Muscle layer of colon (tissue), 2 donors: ENCODE results near the gene SLC2A9.
"Not testable (repeated sequence)": the region's sequence is repeated elsewhere in the genome, so short reads cannot be mapped to it uniquely, and the experiment has no call there.

Experiments
- H3K27ac ChIP-seq: one replicate; pipeline ENCODE4 v1.7.0; 2013; ENCODE audit warnings: low read depth, mild to moderate bottlenecking, low read length, moderate library complexity
- H3K27me3 ChIP-seq, 2 donors: one replicate each; pipeline ENCODE4 v1.7.0; 2013; ENCODE audit warnings: low read length in 2 of 2, mild to moderate bottlenecking in 2 of 2; ENCODE audit not compliant: insufficient read depth in 2 of 2, control insufficient read depth in 1 of 2
- H3K36me3 ChIP-seq: one replicate; pipeline ENCODE4 v1.7.0; 2013; ENCODE audit warnings: mild to moderate bottlenecking, low read length; ENCODE audit not compliant: insufficient read depth
- H3K4me1 ChIP-seq: one replicate; pipeline ENCODE4 v1.7.0; 2013; ENCODE audit warnings: mild to moderate bottlenecking, low read length; ENCODE audit not compliant: insufficient read depth
- H3K4me3 ChIP-seq, 2 donors: one replicate each; pipeline ENCODE4 v1.7.0; 2013; ENCODE audit warnings: low read length in 2 of 2, low read depth in 1 of 2, mild to moderate bottlenecking in 1 of 2, moderate library complexity in 1 of 2
- H3K9ac ChIP-seq: one replicate; pipeline ENCODE4 v1.7.0; 2013; ENCODE audit warnings: low read length
- H3K9me3 ChIP-seq: one replicate; pipeline ENCODE4 v1.7.0; 2013; ENCODE audit warnings: mild to moderate bottlenecking, low read length
- donor health status: abdominal sarcoma.
- donor health status: Adenocarcinoma of cecum.

SLC2A9 gene

DNA sequence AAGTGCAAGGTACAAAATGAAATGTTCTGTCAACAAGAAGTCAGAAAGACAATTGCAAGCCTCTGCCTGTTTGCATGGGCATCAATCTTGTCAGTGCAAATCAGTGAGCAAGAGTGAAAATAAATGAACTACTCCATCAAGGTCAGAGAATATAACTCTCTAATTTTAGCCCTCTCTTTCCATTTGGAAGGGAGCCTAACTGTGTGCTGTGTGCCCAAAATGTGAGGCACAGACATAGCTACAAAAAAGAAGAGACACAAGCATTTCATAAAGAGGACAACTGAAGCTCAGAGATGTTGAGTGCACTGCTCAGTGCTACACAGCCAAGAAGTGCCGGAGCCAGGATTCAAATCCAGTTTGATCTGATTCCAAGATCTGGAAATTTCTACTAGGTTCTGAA is 114.3 kb downstream of the SLC2A9 start:
- Histone ChIP-seq H3K9me3 (no peaks in the 10 kb centered on the region), H3K9ac (no peak overlapping the region), H3K27ac (no peak overlapping the region), H3K4me1 (no peaks in the 10 kb centered on the region), H3K4me3 (no peak overlapping the region), H3K36me3 (no peaks in the 10 kb centered on the region), H3K27me3 (no peaks in the 10 kb centered on the region)

- peaks cover under 1% of the 10 kb centered on the region for H3K4me1 ChIP-seq
- H3K27ac ChIP-seq, result no peak overlapping the region
- no peaks in the 10 kb centered on the region for H3K36me3 ChIP-seq
- H3K27me3 ChIP-seq, result no peaks in the 10 kb centered on the region
- no peak overlapping the region for H3K4me3 ChIP-seq
- no peak overlapping the region for H3K9ac ChIP-seq
- no peaks in the 10 kb centered on the region for H3K9me3 ChIP-seq
Measured at GRCh38 chr4:9904976-9905587, 116.2 kb downstream of the SLC2A9 start.

GRCh38 chr4:9903317-9903716 is 118.0 kb downstream of the SLC2A9 start:
- Histone ChIP-seq H3K36me3 (no peaks in the 10 kb centered on the region), H3K9me3 (no peaks in the 10 kb centered on the region), H3K27me3 (no peaks in the 10 kb centered on the region), H3K27ac (no peak overlapping the region), H3K4me3 (no peak overlapping the region), H3K9ac (no peak overlapping the region), H3K4me1 (peaks cover 8% of the 10 kb centered on the region)

DNA sequence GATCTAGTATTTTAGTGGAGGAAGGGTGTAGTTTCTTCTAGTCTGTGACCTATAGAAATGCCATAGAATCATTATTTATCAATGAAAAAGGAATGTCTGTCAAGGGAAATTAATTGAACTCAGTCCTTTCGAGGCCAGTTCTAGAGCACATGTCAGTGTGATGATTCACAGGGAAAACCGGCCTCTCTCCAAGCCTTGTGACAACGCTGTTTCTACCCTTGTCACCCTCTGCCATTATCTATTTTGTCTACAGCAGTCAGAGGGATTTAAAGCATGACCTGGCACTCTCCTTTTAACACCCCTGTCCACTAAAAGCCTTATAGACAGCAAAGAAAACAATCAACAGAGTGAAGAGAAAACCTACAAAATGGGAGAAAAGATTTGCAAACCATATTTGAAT is 120.0 kb downstream of the SLC2A9 start:
- Histone ChIP-seq H3K36me3 (no peaks in the 10 kb centered on the region), H3K9me3 (no peaks in the 10 kb centered on the region), H3K4me3 (no peak overlapping the region), H3K9ac (no peak overlapping the region), H3K27me3 (no peaks in the 10 kb centered on the region), H3K4me1 (peaks cover 8% of the 10 kb centered on the region), H3K27ac (no peak overlapping the region)

- not testable (repeated sequence) for H3K27ac ChIP-seq, H3K36me3 ChIP-seq, H3K27me3 ChIP-seq, H3K9ac ChIP-seq, H3K4me3 ChIP-seq, H3K9me3 ChIP-seq, H3K4me1 ChIP-seq
Measured at GRCh38 chr4:9900633-9901032, 120.7 kb downstream of the SLC2A9 start.

- Histone ChIP-seq H3K9ac (no peak overlapping the region), H3K27ac (no peak overlapping the region), H3K9me3 (no peaks in the 10 kb centered on the region), H3K4me1 (peaks cover 8% of the 10 kb centered on the region), H3K36me3 (no peaks in the 10 kb centered on the region), H3K27me3 (no peaks in the 10 kb centered on the region), H3K4me3 (no peak overlapping the region)
Measured at GRCh38 chr4:9899306-9900055, 121.8 kb downstream of the SLC2A9 start.

- Histone ChIP-seq H3K9ac (no peak overlapping the region), H3K36me3 (no peaks in the 10 kb centered on the region), H3K4me1 (peaks cover 8% of the 10 kb centered on the region), H3K27ac (no peak overlapping the region), H3K9me3 (no peaks in the 10 kb centered on the region), H3K27me3 (no peaks in the 10 kb centered on the region), H3K4me3 (no peak overlapping the region)
Measured at GRCh38 chr4:9898596-9899305, 122.5 kb downstream of the SLC2A9 start.

- Histone ChIP-seq H3K4me1 (peaks cover 8% of the 10 kb centered on the region), H3K27ac (no peak overlapping the region), H3K9me3 (no peaks in the 10 kb centered on the region), H3K36me3 (no peaks in the 10 kb centered on the region), H3K27me3 (no peaks in the 10 kb centered on the region), H3K9ac (no peak overlapping the region), H3K4me3 (no peak overlapping the region)
Measured at GRCh38 chr4:9895333-9895705, 126.0 kb downstream of the SLC2A9 start.

- no peak overlapping the region for H3K27ac ChIP-seq
- H3K9me3 ChIP-seq, result no peaks in the 10 kb centered on the region
- no peaks in the 10 kb centered on the region for H3K36me3 ChIP-seq
- H3K9ac ChIP-seq, result no peak overlapping the region
- H3K4me3 ChIP-seq, result no peak overlapping the region
- peaks cover 5% of the 10 kb centered on the region for H3K4me1 ChIP-seq
- H3K27me3 ChIP-seq, result no peaks in the 10 kb centered on the region
Measured at GRCh38 chr4:9894644-9895332, 126.5 kb downstream of the SLC2A9 start.

DNA sequence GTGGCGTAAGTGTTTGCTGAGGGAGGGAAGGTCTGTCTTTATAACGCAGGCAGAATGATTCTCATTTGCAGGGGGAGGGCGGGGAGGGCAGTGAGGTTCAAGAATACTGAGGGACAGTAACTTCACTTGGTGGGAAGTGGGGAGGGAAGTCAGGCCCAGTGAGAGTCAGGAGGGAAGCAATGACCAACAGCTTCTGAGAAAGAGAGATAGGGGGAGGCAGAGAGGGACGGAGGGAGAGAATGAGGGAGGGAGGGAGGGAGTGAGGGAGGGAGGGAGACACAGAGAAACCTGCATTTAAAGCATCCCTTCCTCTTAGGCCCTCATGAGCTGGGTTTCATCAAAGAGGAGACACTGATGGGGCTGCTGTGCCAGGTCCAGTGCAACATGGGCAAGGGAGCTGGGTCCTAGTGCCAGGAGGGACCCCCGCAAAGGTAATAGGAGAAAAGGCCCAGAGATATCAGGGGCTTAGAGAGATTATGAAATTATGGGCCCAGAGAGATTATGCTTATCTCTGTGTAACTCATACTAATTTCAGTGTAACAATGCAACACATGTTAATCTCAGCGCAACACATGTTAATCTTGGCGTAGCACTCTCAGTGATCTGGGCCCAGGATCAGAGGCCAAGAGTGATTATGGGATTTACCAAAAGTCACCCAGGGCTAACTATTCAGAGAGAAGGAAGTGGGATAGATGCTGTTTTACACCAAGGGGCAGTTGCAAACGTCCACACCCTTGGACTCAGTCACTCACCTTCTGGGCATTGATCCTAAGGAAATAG is 127.8 kb downstream of the SLC2A9 start:
- H3K4me1 ChIP-seq, result no peaks in the 10 kb centered on the region
- H3K9ac ChIP-seq, result no peak overlapping the region
- H3K9me3 ChIP-seq, result no peaks in the 10 kb centered on the region
- H3K27ac ChIP-seq, result no peak overlapping the region
- no peak overlapping the region for H3K4me3 ChIP-seq
- H3K27me3 ChIP-seq, result no peaks in the 10 kb centered on the region
- no peaks in the 10 kb centered on the region for H3K36me3 ChIP-seq

GRCh38 chr4:9891740-9892139 is 129.6 kb downstream of the SLC2A9 start:
- Histone ChIP-seq H3K27ac (no peak overlapping the region), H3K9me3 (no peaks in the 10 kb centered on the region), H3K4me3 (no peak overlapping the region), H3K27me3 (no peaks in the 10 kb centered on the region), H3K4me1 (no peaks in the 10 kb centered on the region), H3K9ac (no peak overlapping the region), H3K36me3 (no peaks in the 10 kb centered on the region)
